H9 (cell line): Measurements from ENCODE around the gene PNKD. TPM values are rescaled to one million over a fixed set of nuclear protein-coding genes. Genes with fewer than 3 reads are reported as not detected.
A peak's percentile ranks its signal among the peaks of the same experiment; 100 is the strongest.

Source experiments
- DNase-seq: peaks from one replicate; pipeline ENCODE4 v3.0.0-alpha.2; 2017
- H2AFZ ChIP-seq: one replicate; pipeline ENCODE4 v1.6.1; 2013; ENCODE audit warnings: mild to moderate bottlenecking, low read length, control low read depth, moderate library complexity
- H2AK5ac ChIP-seq: 2 replicates; pipeline ENCODE4 v1.6.1; 2013; ENCODE audit warnings: low read length, control low read depth, mixed read lengths; ENCODE audit not compliant: insufficient read length
- H2BK120ac ChIP-seq: one replicate; pipeline ENCODE4 v1.6.1; 2013; ENCODE audit warnings: low read depth, mild to moderate bottlenecking, low read length, control low read depth, inconsistent platforms; ENCODE audit not compliant: poor library complexity, severe bottlenecking
- H2BK12ac ChIP-seq: 2 replicates; pipeline ENCODE4 v1.6.1; 2013; ENCODE audit warnings: low read length, control low read depth, mixed read lengths, low read depth; ENCODE audit not compliant: insufficient read length
- H2BK15ac ChIP-seq: 2 replicates; pipeline ENCODE4 v1.6.1; 2013; ENCODE audit warnings: low read depth, low read length, control low read depth
- H2BK20ac ChIP-seq: one replicate; pipeline ENCODE4 v1.6.1; 2013; ENCODE audit warnings: low read depth, mild to moderate bottlenecking, low read length, control low read depth, inconsistent platforms; ENCODE audit not compliant: poor library complexity, severe bottlenecking
- H2BK5ac ChIP-seq: 2 replicates; pipeline ENCODE4 v1.6.1; 2013; ENCODE audit warnings: low read length, control low read depth, mixed read lengths; ENCODE audit not compliant: insufficient read length
- H3K14ac ChIP-seq: 2 replicates; pipeline ENCODE4 v1.6.1; 2013; ENCODE audit warnings: low read length, control low read depth; ENCODE audit not compliant: insufficient read depth
- H3K18ac ChIP-seq: 2 replicates; pipeline ENCODE4 v1.6.1; 2013; ENCODE audit warnings: low read depth, mild to moderate bottlenecking, mixed read lengths, low read length, control low read depth; ENCODE audit not compliant: insufficient read length
- H3K23ac ChIP-seq: 2 replicates; pipeline ENCODE4 v1.6.1; 2013; ENCODE audit warnings: low read length, control low read depth, mixed read lengths, low read depth; ENCODE audit not compliant: insufficient read length
- H3K23me2 ChIP-seq: 2 replicates; pipeline ENCODE4 v1.6.1; 2013; ENCODE audit warnings: low read depth, mild to moderate bottlenecking, mixed read lengths, low read length, control low read depth; ENCODE audit not compliant: insufficient read length, poor library complexity, severe bottlenecking
- H3K27ac ChIP-seq: 2 replicates; pipeline ENCODE4 v1.5.1; 2013; ENCODE audit warnings: low read length, control low read depth, mixed read lengths, low read depth; ENCODE audit not compliant: insufficient read length
- H3K27me3 ChIP-seq: 2 replicates; pipeline ENCODE4 v1.6.1; 2013; ENCODE audit warnings: low read length, control low read depth, inconsistent platforms; ENCODE audit not compliant: insufficient read depth
- H3K4ac ChIP-seq: 2 replicates; pipeline ENCODE4 v1.6.1; 2013; ENCODE audit warnings: low read depth, mild to moderate bottlenecking, control low read depth, inconsistent platforms, low read length, moderate library complexity
- H3K4me1 ChIP-seq: 2 replicates; pipeline ENCODE4 v1.6.1; 2013; ENCODE audit warnings: low read length, control low read depth, inconsistent platforms; ENCODE audit not compliant: insufficient read depth
- H3K4me2 ChIP-seq: 2 replicates; pipeline ENCODE4 v1.6.1; 2013; ENCODE audit warnings: low read length, control low read depth, mixed read lengths; ENCODE audit not compliant: insufficient read length, insufficient read depth
- H3K56ac ChIP-seq: 2 replicates; pipeline ENCODE4 v1.6.1; 2013; ENCODE audit warnings: low read depth, mild to moderate bottlenecking, mixed read lengths, low read length, control low read depth; ENCODE audit not compliant: insufficient read length
- H3K79me1 ChIP-seq: 2 replicates; pipeline ENCODE4 v1.6.1; 2013; ENCODE audit warnings: low read depth, mild to moderate bottlenecking, moderate library complexity, low read length, control low read depth, inconsistent platforms; ENCODE audit not compliant: insufficient read depth, poor library complexity, severe bottlenecking
- H3K79me2 ChIP-seq: 2 replicates; pipeline ENCODE4 v1.6.1; 2013; ENCODE audit warnings: low read length, control low read depth, inconsistent platforms; ENCODE audit not compliant: insufficient read depth
- H3K9ac ChIP-seq: 2 replicates; pipeline ENCODE4 v1.6.1; 2013; ENCODE audit warnings: low read length, control low read depth, mixed read lengths; ENCODE audit not compliant: insufficient read length; ENCODE audit errors: extremely low read depth
- H3K9me3 ChIP-seq: one replicate; pipeline ENCODE4 v1.6.1; 2013; ENCODE audit warnings: low read depth, low read length, inconsistent platforms; ENCODE audit not compliant: control insufficient read depth
- H3T11ph ChIP-seq: one replicate; pipeline ENCODE4 v1.6.1; 2013; ENCODE audit warnings: mild to moderate bottlenecking, low read length, control low read depth, inconsistent platforms
- H4K20me1 ChIP-seq: one replicate; pipeline ENCODE4 v1.6.1; 2013; ENCODE audit not compliant: control insufficient read depth, insufficient read length, insufficient read depth
- H4K5ac ChIP-seq: 2 replicates; pipeline ENCODE4 v1.6.1; 2013; ENCODE audit warnings: low read depth, mild to moderate bottlenecking, mixed read lengths, low read length, control low read depth; ENCODE audit not compliant: insufficient read length
- H4K8ac ChIP-seq: replicated peaks from 2 replicates; pipeline ENCODE4 v1.6.1; 2013; ENCODE audit warnings: low read length, control low read depth, mixed read lengths, low read depth; ENCODE audit not compliant: insufficient read length
- H4K91ac ChIP-seq: 2 replicates; pipeline ENCODE4 v1.6.1; 2013; ENCODE audit warnings: low read depth, mild to moderate bottlenecking, moderate library complexity, mixed read lengths, low read length, control low read depth; ENCODE audit not compliant: insufficient read length
- H3K27ac Mint-ChIP-seq, 3 experiments: 2 replicates in 2 of 3; 3 replicates in 1 of 3; pipeline ENCODE4 v1.8.0; 2020 to 2021; ENCODE audit warnings: mixed read lengths in 3 of 3, mild to moderate bottlenecking in 1 of 3, moderate library complexity in 1 of 3
- H3K27me3 Mint-ChIP-seq: 2 replicates; pipeline ENCODE4 v1.8.0; 2021; ENCODE audit warnings: low read depth, mild to moderate bottlenecking, moderate library complexity, mixed read lengths
- H3K36me3 Mint-ChIP-seq, 3 experiments: 2 replicates in 2 of 3; 3 replicates in 1 of 3; pipeline ENCODE4 v1.8.0; 2020 to 2021; ENCODE audit warnings: low read depth in 3 of 3, mixed read lengths in 3 of 3; ENCODE audit not compliant: insufficient read depth in 1 of 3
- H3K4me1 Mint-ChIP-seq, 2 experiments: 2 replicates each; pipeline ENCODE4 v1.8.0; 2020; ENCODE audit warnings: mixed read lengths in 2 of 2
- H3K4me3 Mint-ChIP-seq, 2 experiments: 2 replicates in 1 of 2; 3 replicates in 1 of 2; pipeline ENCODE4 v1.8.0; 2020 to 2021; ENCODE audit warnings: mild to moderate bottlenecking in 2 of 2, mixed read lengths in 2 of 2, moderate library complexity in 1 of 2
- H3K9me3 Mint-ChIP-seq, 2 experiments: 2 replicates in 1 of 2; 3 replicates in 1 of 2; pipeline ENCODE4 v1.8.0; 2020; ENCODE audit warnings: mild to moderate bottlenecking in 2 of 2, mixed read lengths in 2 of 2, moderate library complexity in 1 of 2
- WGBS: extraction: QIAGEN DNeasy Blood & Tissue Kit; methylation state at CpG from one replicate; pipeline ENCODE4 v1.1.7; 2013; ENCODE audit warnings: missing lambda C conversion rate, low lambda C conversion rate, mixed read lengths; ENCODE audit not compliant: insufficient read length; ENCODE audit errors: extremely low coverage; 5-methylcytosine and 5-hydroxymethylcytosine counted together
- total RNA-seq: library from RNA; stranded (reverse); gene quantifications from 2 replicates; pipeline ENCODE4 v1.2.1, GENCODE V29; 2021
- TF ChIP-seq, protein P1 (sequence below): fragments of 200-600 bp; sonication (generic); conservative IDR thresholded peaks from 3 replicates; pipeline ENCODE4 v1.8.0; 2021; ENCODE audit warnings: antibody characterized with exemption, mild to moderate bottlenecking

The PNKD gene
- total RNA-seq, 1 experiment from 2014 or later, result 31.6 TPM

DNA sequence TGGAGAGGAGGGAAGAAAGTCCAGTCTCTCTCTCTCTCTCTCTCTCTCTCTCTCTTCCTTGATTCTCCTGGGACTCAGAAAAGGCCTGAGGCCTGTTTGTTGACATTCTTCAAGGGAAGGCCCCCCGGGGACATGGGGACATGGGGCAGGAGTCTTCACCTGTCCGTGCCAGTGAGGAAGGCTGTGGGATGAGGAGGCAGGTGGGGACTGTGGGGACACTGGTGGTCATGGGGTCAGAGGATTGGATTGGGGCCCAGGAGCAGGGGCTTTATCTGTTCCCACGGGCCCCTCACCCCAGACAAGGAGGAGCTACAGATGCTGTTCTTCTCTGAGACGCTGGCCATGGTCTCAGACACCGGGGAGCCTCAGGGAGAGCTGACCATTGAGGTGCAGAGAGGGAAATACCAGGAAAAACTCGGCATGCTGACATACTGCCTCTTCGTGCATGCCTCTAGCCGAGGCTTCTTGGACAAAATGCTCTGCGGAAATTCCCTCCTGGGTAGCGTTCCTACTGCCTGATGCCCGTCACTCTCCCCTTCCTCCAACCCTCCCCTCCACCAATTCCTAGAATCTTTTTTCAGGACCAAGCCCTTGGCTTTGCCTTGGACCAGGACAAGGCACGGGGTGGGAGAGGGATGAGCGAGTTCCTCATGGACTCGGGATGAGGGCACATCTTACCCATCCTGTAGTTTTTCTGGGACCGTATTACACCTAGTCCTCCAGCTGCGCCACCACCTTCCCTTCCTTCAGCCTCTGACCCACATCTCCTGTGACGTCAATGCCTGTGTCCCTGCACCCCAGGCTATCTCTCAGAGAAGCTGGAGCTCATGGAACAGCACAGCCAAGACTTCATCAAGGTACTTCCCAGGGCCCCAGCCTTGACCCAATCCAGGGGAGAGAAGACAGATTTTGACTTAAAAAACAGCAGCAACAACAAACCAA is 87.2 kb downstream of the PNKD start:
- Histone ChIP-seq H2AK5ac (no peak overlapping the region), H2BK120ac (no peak overlapping the region), H4K91ac (no peak overlapping the region), H3K4me2 (no peak overlapping the region), H3K23ac (no peak overlapping the region), H3K4me1 (no peaks in the 10 kb centered on the region), H3K27ac (no peak overlapping the region), H3K14ac (peak overlapping the region; percentile 49; the same call in 1 of the 2 replicates), H3K56ac (no peak overlapping the region), H2BK5ac (no peak overlapping the region), H3T11ph (no peak overlapping the region), H3K23me2 (no peaks in the 10 kb centered on the region), H2BK15ac (no peak overlapping the region), H3K9ac (no peak overlapping the region), H3K79me1 (no peaks in the 10 kb centered on the region), H4K8ac (no peak overlapping the region), H3K79me2 (no peaks in the 10 kb centered on the region), H2BK20ac (no peak overlapping the region), H2BK12ac (no peak overlapping the region), H3K9me3 (no peaks in the 10 kb centered on the region), H3K4ac (no peak overlapping the region), H4K20me1 (no peaks in the 10 kb centered on the region), H4K5ac (no peak overlapping the region), H3K18ac (peak overlapping the region; percentile 6), H2AFZ (no peak overlapping the region), H3K27me3 (no peaks in the 10 kb centered on the region)
- H3K36me3 Mint-ChIP-seq, result no peaks in the 10 kb centered on the region
- peak overlapping the region in 2 of 3 experiments; percentile 75 to 89; a peak in 4 of 7 replicates for H3K27ac Mint-ChIP-seq
- no peak for DNase-seq
- H3K4me3 Mint-ChIP-seq, result no peak overlapping the region
- H3K4me1 Mint-ChIP-seq, result peaks cover 25 to 28% of the 10 kb centered on the region in 2 experiments
- no peaks in the 10 kb centered on the region; a peak in 1 of 5 replicates for H3K9me3 Mint-ChIP-seq
- H3K27me3 Mint-ChIP-seq, result no peaks in the 10 kb centered on the region; the same call in 1 of the 2 replicates
- TF ChIP-seq, protein P1, sequence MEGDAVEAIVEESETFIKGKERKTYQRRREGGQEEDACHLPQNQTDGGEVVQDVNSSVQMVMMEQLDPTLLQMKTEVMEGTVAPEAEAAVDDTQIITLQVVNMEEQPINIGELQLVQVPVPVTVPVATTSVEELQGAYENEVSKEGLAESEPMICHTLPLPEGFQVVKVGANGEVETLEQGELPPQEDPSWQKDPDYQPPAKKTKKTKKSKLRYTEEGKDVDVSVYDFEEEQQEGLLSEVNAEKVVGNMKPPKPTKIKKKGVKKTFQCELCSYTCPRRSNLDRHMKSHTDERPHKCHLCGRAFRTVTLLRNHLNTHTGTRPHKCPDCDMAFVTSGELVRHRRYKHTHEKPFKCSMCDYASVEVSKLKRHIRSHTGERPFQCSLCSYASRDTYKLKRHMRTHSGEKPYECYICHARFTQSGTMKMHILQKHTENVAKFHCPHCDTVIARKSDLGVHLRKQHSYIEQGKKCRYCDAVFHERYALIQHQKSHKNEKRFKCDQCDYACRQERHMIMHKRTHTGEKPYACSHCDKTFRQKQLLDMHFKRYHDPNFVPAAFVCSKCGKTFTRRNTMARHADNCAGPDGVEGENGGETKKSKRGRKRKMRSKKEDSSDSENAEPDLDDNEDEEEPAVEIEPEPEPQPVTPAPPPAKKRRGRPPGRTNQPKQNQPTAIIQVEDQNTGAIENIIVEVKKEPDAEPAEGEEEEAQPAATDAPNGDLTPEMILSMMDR, result no peak
- WGBS, result no CpG with 5 or more reads among the region's 17 CpGs
